ENCODE results near the gene JAGN1.
"Not testable (repeated sequence)": the region's sequence is repeated elsewhere in the genome, so short reads cannot be mapped to it uniquely, and the experiment has no call there.

JAGN1 gene

DNA sequence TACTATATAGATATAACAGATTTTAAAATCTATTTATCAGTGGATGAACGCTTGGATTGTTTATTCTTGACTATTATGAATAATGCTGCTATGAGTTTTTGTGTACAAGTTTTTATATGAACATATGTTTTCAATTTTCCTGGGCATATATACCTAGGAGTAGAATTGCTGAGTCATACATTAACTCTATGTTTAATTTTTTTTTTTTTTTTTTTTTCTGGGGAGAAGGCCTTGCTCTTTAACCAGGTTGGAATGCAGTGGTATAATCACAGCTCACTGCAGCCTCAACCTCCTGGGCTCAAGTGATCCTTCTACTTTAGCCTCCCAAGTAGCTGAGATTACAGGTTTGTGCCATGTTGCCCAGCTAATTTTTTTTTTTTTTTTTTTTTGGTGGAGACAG is 19.4 kb upstream of the JAGN1 start:
- Histone ChIP-seq H3K27ac (ENCODE audit: low read length) (no peak overlapping the region), H3K9ac (ENCODE audit: low read depth, low read length) (no peak overlapping the region), H3K4me1 (ENCODE audit: insufficient read depth, low read length) (no peaks in the 10 kb centered on the region), H3K4me3 (ENCODE audit: low read length) (no peak overlapping the region), H3K9me3 (ENCODE audit: insufficient read depth, low read depth, low read length) (no peaks in the 10 kb centered on the region), H3K27me3 (ENCODE audit: insufficient read depth, low read length) (no peaks in the 10 kb centered on the region), H3K36me3 (ENCODE audit: insufficient read depth, low read depth, low read length) (no peaks in the 10 kb centered on the region)

DNA sequence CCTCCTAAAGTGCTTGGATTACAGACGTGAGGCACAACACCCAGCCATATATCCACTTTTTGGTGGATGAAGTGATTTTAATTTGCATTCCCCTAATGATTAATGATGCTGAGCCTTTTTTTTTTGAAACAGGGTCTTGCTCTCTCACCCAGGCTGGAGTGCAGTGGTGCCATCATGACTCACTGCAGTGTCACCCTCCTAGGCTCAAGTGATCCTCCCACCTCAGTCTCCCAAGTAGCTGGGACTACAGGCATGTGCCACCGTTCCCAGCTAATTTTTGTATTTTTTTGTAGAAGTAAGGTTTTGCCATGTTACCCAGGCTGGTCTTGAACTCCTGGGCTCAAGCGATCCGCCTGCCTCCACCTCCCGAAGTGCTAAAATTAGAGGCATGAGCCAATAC is 18.3 kb upstream of the JAGN1 start:
- not testable (repeated sequence) for H3K9me3 ChIP-seq (ENCODE audit: insufficient read depth, low read depth, low read length); H3K27me3 ChIP-seq (ENCODE audit: insufficient read depth, low read length); H3K27ac ChIP-seq (ENCODE audit: low read length); H3K36me3 ChIP-seq (ENCODE audit: insufficient read depth, low read depth, low read length); H3K4me3 ChIP-seq (ENCODE audit: low read length); H3K4me1 ChIP-seq (ENCODE audit: insufficient read depth, low read length); H3K9ac ChIP-seq (ENCODE audit: low read depth, low read length)

- H3K9me3 ChIP-seq (ENCODE audit: insufficient read depth, low read depth, low read length): no peaks in the 10 kb centered on the region
- H3K36me3 ChIP-seq (ENCODE audit: insufficient read depth, low read depth, low read length): no peaks in the 10 kb centered on the region
- no peaks in the 10 kb centered on the region for H3K4me1 ChIP-seq (ENCODE audit: insufficient read depth, low read length)
- no peak overlapping the region for H3K4me3 ChIP-seq (ENCODE audit: low read length)
- H3K27ac ChIP-seq (ENCODE audit: low read length): no peak overlapping the region
- no peaks in the 10 kb centered on the region for H3K27me3 ChIP-seq (ENCODE audit: insufficient read depth, low read length)
- no peak overlapping the region for H3K9ac ChIP-seq (ENCODE audit: low read depth, low read length)
Observed at GRCh38 chr3:9875448-9875847, 15.0 kb upstream of the JAGN1 start.

- not testable (repeated sequence) for H3K36me3 ChIP-seq (ENCODE audit: insufficient read depth, low read depth, low read length); H3K4me1 ChIP-seq (ENCODE audit: insufficient read depth, low read length); H3K9me3 ChIP-seq (ENCODE audit: insufficient read depth, low read depth, low read length); H3K27me3 ChIP-seq (ENCODE audit: insufficient read depth, low read length); H3K4me3 ChIP-seq (ENCODE audit: low read length); H3K9ac ChIP-seq (ENCODE audit: low read depth, low read length); H3K27ac ChIP-seq (ENCODE audit: low read length)
Observed at GRCh38 chr3:9876255-9876654, 14.2 kb upstream of the JAGN1 start.

DNA sequence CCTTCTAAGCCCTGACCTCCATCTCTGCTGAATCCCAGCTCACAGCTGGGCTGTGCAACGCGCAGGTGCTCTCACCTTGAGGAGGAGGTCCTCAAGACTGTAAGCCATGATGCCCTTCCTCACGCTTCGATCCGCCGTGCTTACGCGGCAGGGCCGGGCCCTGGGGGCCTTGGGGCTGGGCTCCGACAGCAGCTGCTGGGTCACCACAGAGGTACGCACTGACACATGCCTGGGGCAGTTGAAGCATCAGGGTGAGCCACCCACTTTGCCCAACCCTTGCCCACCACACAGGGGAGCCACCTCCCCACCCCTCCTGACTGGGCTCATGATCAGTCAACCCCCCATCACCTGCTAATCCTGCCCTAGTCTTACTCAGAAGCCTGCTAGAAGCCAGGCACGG is 13.4 kb upstream of the JAGN1 start:
- Histone ChIP-seq H3K4me3 (ENCODE audit: low read length) (no peak overlapping the region), H3K27ac (ENCODE audit: low read length) (no peak overlapping the region), H3K9me3 (ENCODE audit: insufficient read depth, low read depth, low read length) (no peaks in the 10 kb centered on the region), H3K36me3 (ENCODE audit: insufficient read depth, low read depth, low read length) (no peaks in the 10 kb centered on the region), H3K9ac (ENCODE audit: low read depth, low read length) (no peak overlapping the region), H3K27me3 (ENCODE audit: insufficient read depth, low read length) (no peaks in the 10 kb centered on the region), H3K4me1 (ENCODE audit: insufficient read depth, low read length) (no peaks in the 10 kb centered on the region)

DNA sequence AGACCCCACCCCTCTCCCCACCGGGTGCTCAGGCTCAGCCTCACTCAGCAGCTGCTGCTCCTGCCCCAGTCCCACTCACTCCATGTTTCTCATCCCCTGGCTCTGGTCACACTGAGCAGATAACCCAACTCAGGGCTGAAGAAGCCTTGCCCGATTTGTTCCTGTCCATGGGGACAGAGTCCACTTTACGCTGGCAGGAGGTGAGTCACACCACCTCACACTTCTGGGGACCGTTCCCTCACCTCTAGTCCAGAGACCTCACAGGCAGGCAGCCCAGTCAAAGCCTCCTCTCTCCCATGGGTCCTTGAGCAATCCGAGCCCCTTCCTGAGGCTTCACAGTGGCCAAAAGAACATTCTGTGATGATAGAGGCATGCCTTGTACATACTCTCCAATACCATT is 11.7 kb upstream of the JAGN1 start:
- no peaks in the 10 kb centered on the region for H3K36me3 ChIP-seq (ENCODE audit: insufficient read depth, low read depth, low read length)
- no peak overlapping the region for H3K9ac ChIP-seq (ENCODE audit: low read depth, low read length)
- H3K27me3 ChIP-seq (ENCODE audit: insufficient read depth, low read length): no peaks in the 10 kb centered on the region
- H3K27ac ChIP-seq (ENCODE audit: low read length): no peak overlapping the region
- H3K4me3 ChIP-seq (ENCODE audit: low read length): no peak overlapping the region
- no peaks in the 10 kb centered on the region for H3K9me3 ChIP-seq (ENCODE audit: insufficient read depth, low read depth, low read length)
- H3K4me1 ChIP-seq (ENCODE audit: insufficient read depth, low read length): no peaks in the 10 kb centered on the region; the same call in 1 of the 2 replicates

DNA sequence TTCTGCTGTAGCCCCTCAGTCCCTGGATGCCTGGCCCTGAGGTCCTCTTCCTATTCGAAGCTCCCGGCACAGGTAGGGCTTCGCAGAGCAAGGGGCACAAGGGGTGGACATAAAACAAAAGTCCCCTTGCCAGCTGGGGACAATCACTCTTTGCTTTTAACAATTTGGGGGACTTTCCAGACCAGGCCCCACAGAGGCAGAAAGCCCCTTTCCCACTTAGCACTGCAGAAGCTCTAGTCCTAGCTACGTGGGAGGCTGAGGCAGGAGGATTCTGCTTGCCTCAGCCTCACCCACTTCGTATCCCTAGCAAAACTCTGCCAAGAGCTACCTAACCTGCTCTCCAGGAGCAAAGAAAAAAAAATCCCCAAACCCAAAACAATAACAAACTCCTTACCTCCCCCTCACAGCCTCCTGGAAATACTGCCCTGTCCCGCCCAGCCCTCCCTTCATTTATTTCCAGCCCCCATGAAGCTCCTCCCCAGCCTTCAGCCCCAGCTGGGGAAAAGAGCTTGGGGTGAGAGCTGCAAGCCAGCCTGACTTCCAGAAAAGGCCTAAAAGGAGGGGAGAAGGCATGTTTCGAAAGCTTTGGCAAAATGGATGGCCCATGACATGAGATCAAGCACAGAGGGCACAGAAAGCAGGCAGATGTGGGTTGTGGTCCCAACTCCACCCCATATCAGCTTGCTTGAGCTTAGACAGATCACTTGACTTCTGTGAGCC is 10.4 kb upstream of the JAGN1 start, which contains the start of gene CIDEC:
Gene CIDEC, minus strand, starts transcription at position 424 of the 720 bp plus-strand sequence. CDS start 1,767 bp downstream, outside the sequence.
- H3K27me3 ChIP-seq (ENCODE audit: insufficient read depth, low read length): no peaks in the 10 kb centered on the region
- no peak within 1 kb of the TSS for H3K4me3 ChIP-seq (ENCODE audit: low read length)
- no peaks in the 10 kb centered on the region for H3K9me3 ChIP-seq (ENCODE audit: insufficient read depth, low read depth, low read length)
- H3K27ac ChIP-seq (ENCODE audit: low read length): no peak within 1 kb of the TSS
- no peaks in the 10 kb centered on the region for H3K36me3 ChIP-seq (ENCODE audit: insufficient read depth, low read depth, low read length)
- H3K4me1 ChIP-seq (ENCODE audit: insufficient read depth, low read length): peaks cover 2% of the 10 kb centered on the region; the same call in 1 of the 2 replicates
- H3K9ac ChIP-seq (ENCODE audit: low read depth, low read length): no peak within 1 kb of the TSS

GRCh38 chr3:9881441-9881840 is 9.0 kb upstream of the JAGN1 start:
- no peaks in the 10 kb centered on the region for H3K9me3 ChIP-seq (ENCODE audit: insufficient read depth, low read depth, low read length)
- no peaks in the 10 kb centered on the region for H3K36me3 ChIP-seq (ENCODE audit: insufficient read depth, low read depth, low read length)
- H3K9ac ChIP-seq (ENCODE audit: low read depth, low read length): no peak overlapping the region
- H3K4me1 ChIP-seq (ENCODE audit: insufficient read depth, low read length): peaks cover 2% of the 10 kb centered on the region; the same call in 1 of the 2 replicates
- H3K27ac ChIP-seq (ENCODE audit: low read length): no peak overlapping the region
- H3K4me3 ChIP-seq (ENCODE audit: low read length): no peak overlapping the region
- H3K27me3 ChIP-seq (ENCODE audit: insufficient read depth, low read length): no peaks in the 10 kb centered on the region

GRCh38 chr3:9883706-9884554 is 6.5 kb upstream of the JAGN1 start:
- Histone ChIP-seq H3K4me3 (ENCODE audit: low read length) (no peak overlapping the region), H3K9me3 (ENCODE audit: insufficient read depth, low read depth, low read length) (no peaks in the 10 kb centered on the region), H3K4me1 (ENCODE audit: insufficient read depth, low read length) (peaks cover 2% of the 10 kb centered on the region; the same call in 1 of the 2 replicates), H3K27ac (ENCODE audit: low read length) (no peak overlapping the region), H3K9ac (ENCODE audit: low read depth, low read length) (no peak overlapping the region), H3K27me3 (ENCODE audit: insufficient read depth, low read length) (no peaks in the 10 kb centered on the region), H3K36me3 (ENCODE audit: insufficient read depth, low read depth, low read length) (no peaks in the 10 kb centered on the region)

GRCh38 chr3:9884555-9885165 is 5.8 kb upstream of the JAGN1 start:
- no peaks in the 10 kb centered on the region for H3K27me3 ChIP-seq (ENCODE audit: insufficient read depth, low read length)
- no peaks in the 10 kb centered on the region for H3K9me3 ChIP-seq (ENCODE audit: insufficient read depth, low read depth, low read length)
- no peak overlapping the region for H3K27ac ChIP-seq (ENCODE audit: low read length)
- H3K36me3 ChIP-seq (ENCODE audit: insufficient read depth, low read depth, low read length): no peaks in the 10 kb centered on the region
- no peak overlapping the region for H3K4me3 ChIP-seq (ENCODE audit: low read length)
- no peak overlapping the region for H3K9ac ChIP-seq (ENCODE audit: low read depth, low read length)
- peaks cover 2% of the 10 kb centered on the region; the same call in 1 of the 2 replicates for H3K4me1 ChIP-seq (ENCODE audit: insufficient read depth, low read length)

DNA sequence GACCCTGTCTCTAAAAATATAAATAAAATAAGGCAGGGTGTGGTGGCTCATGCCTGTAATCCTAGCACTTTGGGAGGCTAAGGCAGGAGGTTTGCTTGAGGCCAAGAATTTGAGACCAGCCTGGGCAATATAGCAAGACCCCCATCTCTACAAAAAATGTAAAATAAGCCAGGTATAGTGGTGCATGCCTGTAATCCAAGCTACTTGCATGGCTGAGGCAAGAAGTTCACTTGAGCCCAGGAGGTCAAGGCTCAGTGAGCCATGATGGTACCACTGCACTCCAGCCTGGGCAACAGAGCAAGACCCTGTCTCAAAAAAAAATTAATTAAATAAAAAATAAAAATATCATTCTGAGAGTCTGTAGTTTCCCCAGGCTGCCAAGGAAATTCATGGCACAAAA is 4.1 kb upstream of the JAGN1 start:
- H3K4me1 ChIP-seq (ENCODE audit: insufficient read depth, low read length): peaks cover 2% of the 10 kb centered on the region; the same call in 1 of the 2 replicates
- no peaks in the 10 kb centered on the region for H3K27me3 ChIP-seq (ENCODE audit: insufficient read depth, low read length)
- H3K4me3 ChIP-seq (ENCODE audit: low read length): no peak overlapping the region
- no peaks in the 10 kb centered on the region for H3K9me3 ChIP-seq (ENCODE audit: insufficient read depth, low read depth, low read length)
- H3K27ac ChIP-seq (ENCODE audit: low read length): no peak overlapping the region
- no peaks in the 10 kb centered on the region for H3K36me3 ChIP-seq (ENCODE audit: insufficient read depth, low read depth, low read length)
- H3K9ac ChIP-seq (ENCODE audit: low read depth, low read length): no peak overlapping the region
